Central memory CD8-positive, alpha-beta T cell (primary cell): Measurements from ENCODE around the gene CHMP4A.

Experiments
- ATAC-seq: fragments of 150-1000 bp; cut with Tn5 transposase; replicated peaks from 2 replicates; pipeline ENCODE4 v1.10.0; 2022; ENCODE audit warnings: mild to moderate bottlenecking, moderate FRiP score, moderate number of reproducible peaks; ENCODE audit not compliant: poor library complexity, severe bottlenecking; ENCODE audit errors: extremely low read depth
- DNase-seq, 2 donors: peaks; one replicate each; pipeline ENCODE4 v3.0.0; 2021; ENCODE audit warnings: low spot score in 2 of 2
- H3K27ac Mint-ChIP-seq: one replicate; pipeline ENCODE4 v1.8.0; 2022; ENCODE audit warnings: low read depth, mild to moderate bottlenecking, moderate library complexity, mixed read lengths
- H3K27me3 Mint-ChIP-seq: one replicate; pipeline ENCODE4 v1.8.0; 2022; ENCODE audit warnings: mixed read lengths
- H3K36me3 Mint-ChIP-seq: one replicate; pipeline ENCODE4 v1.8.0; 2022; ENCODE audit warnings: mild to moderate bottlenecking, moderate library complexity, mixed read lengths; ENCODE audit not compliant: insufficient read depth
- H3K4me1 Mint-ChIP-seq: one replicate; pipeline ENCODE4 v1.8.0; 2022; ENCODE audit warnings: mixed read lengths
- H3K4me3 Mint-ChIP-seq: one replicate; pipeline ENCODE4 v1.8.0; 2022; ENCODE audit warnings: mild to moderate bottlenecking, moderate library complexity, mixed read lengths
- H3K9me3 Mint-ChIP-seq: one replicate; pipeline ENCODE4 v1.8.0; 2022; ENCODE audit warnings: mixed read lengths

CHMP4A gene

DNA sequence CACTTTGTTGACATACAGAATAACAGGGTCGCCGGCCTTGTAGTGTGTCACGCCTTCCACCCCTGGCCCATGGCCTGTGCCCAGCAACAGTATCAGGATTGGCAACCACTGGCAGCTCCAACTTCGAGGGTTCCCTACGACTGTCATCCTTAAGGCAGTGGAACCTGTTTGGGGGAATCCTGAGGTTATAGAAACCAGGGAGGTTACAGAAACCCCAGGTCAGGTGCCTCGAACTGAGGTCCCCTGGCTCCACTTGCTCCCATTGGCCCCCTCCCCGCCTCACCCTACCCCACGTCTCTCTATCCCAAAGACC is 18.5 kb downstream of the CHMP4A start:
- Mint-ChIP-seq H3K27me3 (no peaks in the 10 kb centered on the region), H3K9me3 (no peaks in the 10 kb centered on the region), H3K4me3 (peak overlapping the region; percentile 89), H3K27ac (peak overlapping the region; percentile 98), H3K4me1 (peaks cover 57% of the 10 kb centered on the region), H3K36me3 (peaks cover 38% of the 10 kb centered on the region)
- DNase-seq (no peak), ATAC-seq (no peak)

DNA sequence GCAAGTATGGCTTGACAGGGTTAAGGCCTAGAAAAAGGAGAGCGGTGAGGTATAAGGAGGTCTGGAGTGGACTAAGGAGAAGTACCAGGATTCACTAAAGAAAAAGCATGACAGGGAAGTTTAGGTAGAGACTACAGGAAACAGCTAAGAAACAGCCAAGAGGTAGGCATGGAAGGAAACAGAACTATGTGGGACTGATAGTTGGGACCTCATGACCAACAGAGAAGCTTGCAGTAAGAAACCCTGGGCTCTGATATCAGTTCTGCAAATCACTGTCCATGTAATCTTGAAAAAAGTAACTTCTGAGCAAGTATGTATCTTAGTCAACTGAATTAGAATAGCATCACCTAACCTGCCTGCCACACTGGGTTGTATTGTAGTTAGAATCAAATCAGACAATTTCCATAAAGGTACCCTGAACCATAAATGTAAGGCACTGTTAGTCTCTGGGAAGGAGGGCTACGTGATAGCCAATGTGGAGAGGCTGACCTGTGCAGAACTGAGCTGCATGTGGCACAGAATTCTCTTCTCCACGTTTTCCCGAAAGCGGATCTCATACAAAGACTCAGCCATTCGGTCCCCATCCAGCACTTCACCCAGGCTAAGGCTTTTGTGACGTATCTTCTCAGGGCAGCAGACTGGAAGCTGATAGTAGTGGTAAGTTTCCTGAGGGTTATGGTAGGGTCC is 19.0 kb downstream of the CHMP4A start:
- H3K36me3 Mint-ChIP-seq = peaks cover 38% of the 10 kb centered on the region
- peak overlapping the region; percentile 98 for H3K27ac Mint-ChIP-seq
- no peaks in the 10 kb centered on the region for H3K9me3 Mint-ChIP-seq
- peak overlapping the region; percentile 89 for H3K4me3 Mint-ChIP-seq
- DNase-seq = no peak
- no peaks in the 10 kb centered on the region for H3K27me3 Mint-ChIP-seq
- peaks cover 54% of the 10 kb centered on the region for H3K4me1 Mint-ChIP-seq
- ATAC-seq = no peak

DNA sequence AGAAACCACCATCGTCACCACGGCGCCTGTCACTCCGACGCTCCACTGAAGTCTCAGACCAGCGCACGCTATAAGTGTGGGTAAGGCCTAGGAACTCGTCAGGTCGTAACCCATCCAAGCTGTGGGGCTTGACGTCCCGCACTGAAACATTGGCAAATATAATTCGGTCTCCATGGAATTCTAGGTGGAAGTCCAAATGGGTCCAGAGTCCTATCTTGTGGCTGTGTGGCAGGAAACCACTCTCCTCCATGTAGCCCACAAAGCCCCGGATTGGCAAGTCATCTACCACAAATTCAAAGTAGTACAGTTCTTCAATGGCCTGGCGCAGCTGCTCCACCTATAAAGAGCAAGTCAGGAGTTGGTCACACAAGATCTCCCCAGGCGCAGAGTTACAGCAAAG is 20.4 kb downstream of the CHMP4A start:
- no peaks in the 10 kb centered on the region for H3K27me3 Mint-ChIP-seq
- no peak overlapping the region for H3K4me3 Mint-ChIP-seq
- peak overlapping the region; percentile 79 for H3K27ac Mint-ChIP-seq
- H3K4me1 Mint-ChIP-seq = peaks cover 55% of the 10 kb centered on the region
- no peak for DNase-seq
- H3K36me3 Mint-ChIP-seq = peaks cover 40% of the 10 kb centered on the region
- ATAC-seq = no peak
- no peaks in the 10 kb centered on the region for H3K9me3 Mint-ChIP-seq

DNA sequence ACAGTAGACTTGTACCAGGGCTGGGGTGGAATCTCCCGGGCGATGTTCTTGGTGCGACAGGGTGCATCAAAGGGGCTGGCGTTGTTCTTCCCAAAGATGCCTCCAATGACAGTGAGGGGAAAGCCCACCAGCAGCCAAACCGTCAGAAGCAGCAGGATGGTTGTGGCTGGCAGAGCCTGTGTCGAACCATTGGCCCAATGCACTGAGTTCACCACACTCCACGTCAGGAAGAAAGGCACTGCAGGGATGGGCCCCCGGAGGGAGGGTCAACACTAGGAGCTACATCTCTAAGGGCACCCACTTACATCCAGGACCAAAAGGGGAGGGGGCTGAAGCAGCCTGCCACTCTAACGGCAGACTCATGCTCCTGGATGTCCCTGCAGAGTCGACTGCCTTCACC is 22.9 kb downstream of the CHMP4A start:
- H3K27me3 Mint-ChIP-seq = no peaks in the 10 kb centered on the region
- no peaks in the 10 kb centered on the region for H3K9me3 Mint-ChIP-seq
- no peak overlapping the region for H3K27ac Mint-ChIP-seq
- peaks cover 54% of the 10 kb centered on the region for H3K4me1 Mint-ChIP-seq
- ATAC-seq (no peak), DNase-seq (no peak)
- no peak overlapping the region for H3K4me3 Mint-ChIP-seq
- peaks cover 26% of the 10 kb centered on the region for H3K36me3 Mint-ChIP-seq

DNA sequence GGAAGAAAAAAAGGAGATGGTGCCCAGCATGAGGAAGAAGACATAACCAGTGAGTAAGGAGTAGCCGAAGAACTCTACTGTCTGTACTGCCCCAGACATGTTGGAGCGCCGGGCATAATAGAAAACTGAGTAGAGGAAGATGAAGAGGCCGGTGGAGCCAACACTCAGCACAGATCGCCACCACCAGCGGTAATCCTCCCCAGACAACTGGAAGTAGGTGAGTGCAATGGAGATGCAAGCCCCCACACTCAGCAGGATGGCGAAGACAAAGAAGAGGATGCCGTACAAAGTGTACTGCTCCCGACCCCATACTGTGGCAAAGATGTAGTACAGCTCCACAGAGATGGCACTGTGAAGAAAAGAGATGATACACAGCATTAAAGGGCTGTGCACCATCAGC is 23.8 kb downstream of the CHMP4A start:
- no peak for DNase-seq
- no peaks in the 10 kb centered on the region for H3K9me3 Mint-ChIP-seq
- peaks cover 16% of the 10 kb centered on the region for H3K36me3 Mint-ChIP-seq
- peak overlapping the region; percentile 90 for H3K27ac Mint-ChIP-seq
- no peak overlapping the region for H3K4me3 Mint-ChIP-seq
- H3K4me1 Mint-ChIP-seq = peaks cover 45% of the 10 kb centered on the region
- no peaks in the 10 kb centered on the region for H3K27me3 Mint-ChIP-seq
- ATAC-seq = no peak

DNA sequence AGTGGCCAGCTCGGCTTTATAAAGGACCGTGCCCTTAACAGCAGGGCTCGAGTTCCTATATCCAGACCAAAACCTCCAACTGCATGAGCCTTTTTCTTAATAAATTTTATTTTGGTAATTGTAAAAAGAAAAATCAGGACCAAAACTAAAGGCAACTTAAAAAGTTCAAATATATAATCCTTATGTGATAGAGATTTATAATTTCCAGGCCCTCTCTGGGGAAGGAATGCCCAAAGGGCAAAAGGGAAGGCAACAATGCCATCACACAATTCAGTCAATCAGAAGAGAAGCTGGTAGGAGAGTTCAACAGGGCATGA is 24.3 kb downstream of the CHMP4A start:
- Mint-ChIP-seq H3K4me1 (peaks cover 41% of the 10 kb centered on the region), H3K27me3 (no peaks in the 10 kb centered on the region), H3K36me3 (peaks cover 13% of the 10 kb centered on the region), H3K27ac (peak overlapping the region; percentile 90), H3K4me3 (peak overlapping the region; percentile 78), H3K9me3 (no peaks in the 10 kb centered on the region)
- ATAC-seq (no peak), DNase-seq (no peak)

DNA sequence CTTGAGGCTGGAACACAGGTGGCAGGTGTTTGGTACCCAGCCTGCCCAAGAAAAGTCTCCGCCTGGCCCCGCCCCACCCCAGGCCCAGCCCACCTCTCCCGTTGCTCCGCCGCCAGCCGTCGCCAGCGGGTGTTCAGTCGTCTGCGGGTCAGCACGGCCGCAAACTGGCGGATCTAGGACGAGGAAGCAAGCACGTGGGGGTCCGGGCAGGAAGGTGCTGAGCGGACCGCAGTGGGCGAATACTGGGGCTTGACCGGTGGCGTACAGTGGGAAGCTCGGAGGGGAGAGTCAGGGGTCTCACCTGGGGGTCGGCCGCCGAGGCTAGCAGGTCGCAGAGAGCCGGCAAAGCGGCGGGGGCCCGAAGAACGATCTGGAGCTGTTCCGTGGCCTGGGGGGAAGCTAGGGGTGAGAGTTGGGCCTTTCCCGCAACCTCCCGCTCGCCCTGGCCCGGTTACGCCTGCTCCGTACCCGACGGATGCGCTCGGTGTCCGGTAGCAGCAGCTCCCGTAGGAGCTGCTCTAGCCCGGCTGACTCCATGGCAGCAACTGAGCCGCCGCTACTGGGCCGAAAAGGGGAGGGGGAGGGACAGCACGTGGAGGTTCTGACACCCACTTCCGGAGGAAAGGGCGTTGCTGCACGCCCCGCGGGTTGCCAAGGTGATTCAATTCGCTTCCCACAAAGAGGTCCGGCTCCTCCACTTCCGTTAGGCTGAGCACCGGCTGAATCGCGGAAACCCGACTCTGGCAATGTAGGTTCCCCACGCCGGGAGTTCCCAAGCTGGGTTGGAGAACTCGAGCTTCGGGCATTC is 24.8 kb downstream of the CHMP4A start, which contains the start of gene IPO4:
Gene IPO4 (minus strand): TSS at position 566 of the 808 bp plus-strand sequence. CDS start 29 bp downstream, at position 537.
- Mint-ChIP-seq H3K9me3 (no peaks in the 10 kb centered on the region), H3K27me3 (no peaks in the 10 kb centered on the region), H3K4me1 (peaks cover 38% of the 10 kb centered on the region), H3K4me3 (peak within 1 kb of the TSS; percentile 78), H3K36me3 (peaks cover 13% of the 10 kb centered on the region), H3K27ac (peak within 1 kb of the TSS; percentile 90)
- DNase-seq (peak; percentile 81 to 93), ATAC-seq (peak; percentile 95)

DNA sequence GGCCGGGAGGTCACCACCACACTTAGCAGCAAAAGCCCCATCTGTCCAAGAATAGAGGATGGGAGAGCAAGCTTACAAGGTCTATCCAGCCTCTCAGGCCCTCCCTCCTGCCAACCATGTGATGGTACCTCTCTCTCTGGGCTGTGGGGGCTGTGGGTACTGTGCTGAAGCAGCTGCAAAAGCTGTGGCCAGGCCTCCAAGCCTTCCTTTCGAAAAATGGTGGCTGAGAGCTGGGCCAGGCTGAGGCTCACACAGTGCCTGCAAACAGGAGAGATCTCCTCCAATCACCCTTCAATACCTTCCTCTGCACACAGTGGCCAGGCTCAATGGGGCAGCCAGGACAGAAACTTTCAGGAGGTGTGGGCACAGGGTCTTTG is 25.8 kb downstream of the CHMP4A start:
- Mint-ChIP-seq H3K36me3 (peaks cover 16% of the 10 kb centered on the region), H3K4me1 (peaks cover 36% of the 10 kb centered on the region)

DNA sequence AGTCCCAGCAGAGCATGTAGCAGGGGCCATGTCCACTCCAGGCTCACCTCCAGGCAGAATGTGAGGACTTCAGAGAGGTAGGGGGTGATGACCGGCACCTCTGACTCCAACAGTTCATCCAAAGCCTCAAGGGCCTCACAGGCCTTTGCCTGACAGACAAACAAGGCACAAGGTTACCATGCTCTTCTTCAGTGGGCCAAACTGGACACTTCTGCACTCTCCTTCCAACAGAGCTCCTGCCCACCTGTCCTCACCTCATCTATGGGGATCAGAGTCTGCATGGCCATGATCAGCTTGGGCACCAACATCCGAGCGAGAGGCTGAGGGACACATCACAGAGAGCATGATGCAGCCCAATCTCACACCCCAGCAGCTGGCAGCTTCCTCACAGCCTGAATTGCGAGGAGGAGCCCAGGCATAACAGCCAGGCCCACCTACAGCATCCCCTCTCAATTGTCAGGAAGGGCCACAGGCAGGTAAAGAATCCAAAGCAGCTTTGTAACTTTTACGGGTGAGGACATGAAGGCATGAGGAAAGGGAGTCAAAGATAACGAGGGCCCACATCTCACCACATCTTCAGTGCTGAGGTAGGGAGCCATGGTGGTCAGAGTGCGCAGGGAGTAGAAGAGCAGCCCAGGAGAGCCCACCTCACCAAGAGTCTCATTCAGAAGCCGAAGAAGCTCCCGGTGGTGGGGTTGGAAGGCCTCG is 26.3 kb downstream of the CHMP4A start:
- ATAC-seq = no peak
- Mint-ChIP-seq H3K27ac (peak overlapping the region; percentile 90), H3K4me1 (peaks cover 33% of the 10 kb centered on the region), H3K9me3 (no peaks in the 10 kb centered on the region), H3K27me3 (no peaks in the 10 kb centered on the region), H3K4me3 (peak overlapping the region; percentile 78), H3K36me3 (peaks cover 14% of the 10 kb centered on the region)
- no peak for DNase-seq

More for the DNA sequence above, 25.8 kb downstream of the CHMP4A start:
- Mint-ChIP-seq H3K4me3 (peak overlapping the region; percentile 78), H3K27me3 (no peaks in the 10 kb centered on the region), H3K27ac (peak overlapping the region; percentile 90), H3K9me3 (no peaks in the 10 kb centered on the region)
- no peak for DNase-seq
- ATAC-seq = no peak

DNA sequence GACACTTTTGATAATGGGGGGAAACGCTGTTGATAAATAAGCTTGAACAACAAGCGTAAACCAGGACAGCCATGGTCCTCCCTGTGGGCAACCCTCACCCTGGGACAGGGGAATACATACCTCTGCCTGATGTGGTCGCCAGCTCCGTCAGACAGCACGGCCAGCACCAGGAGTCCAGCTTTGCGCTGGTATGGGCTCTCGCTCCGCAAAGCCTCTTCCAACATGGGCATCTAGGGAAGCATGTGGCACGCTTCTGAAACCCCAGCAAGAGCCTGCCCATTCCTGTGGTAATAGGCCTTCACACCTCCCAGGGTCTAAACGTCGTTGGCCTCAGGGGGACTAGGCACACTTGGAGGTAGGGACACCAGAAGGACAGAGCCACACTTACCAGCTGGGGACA is 27.5 kb downstream of the CHMP4A start:
- no peak for ATAC-seq
- H3K27ac Mint-ChIP-seq = no peak overlapping the region
- peaks cover 29% of the 10 kb centered on the region for H3K4me1 Mint-ChIP-seq
- H3K4me3 Mint-ChIP-seq = no peak overlapping the region
- DNase-seq = no peak
- H3K27me3 Mint-ChIP-seq = no peaks in the 10 kb centered on the region
- peaks cover 14% of the 10 kb centered on the region for H3K36me3 Mint-ChIP-seq
- H3K9me3 Mint-ChIP-seq = no peaks in the 10 kb centered on the region

DNA sequence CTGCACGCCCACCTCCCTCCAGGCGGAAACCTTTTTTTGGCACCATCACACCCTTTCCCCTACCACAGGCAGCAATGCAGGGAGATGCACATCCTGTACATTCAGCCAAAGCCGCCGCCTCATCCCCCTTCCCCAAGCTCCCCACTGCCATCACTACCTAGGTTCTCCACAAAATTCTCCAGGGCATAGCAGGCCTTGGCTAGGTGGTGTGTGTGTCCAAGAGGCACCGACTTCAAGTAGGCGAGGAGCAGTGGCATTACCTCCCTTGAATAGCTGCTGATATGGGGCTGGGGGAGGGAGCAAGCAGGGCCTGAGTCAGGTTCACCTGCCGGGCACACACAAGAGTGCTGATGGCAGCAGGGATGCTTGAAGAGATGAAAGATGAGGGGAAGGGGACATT is 28.3 kb downstream of the CHMP4A start:
- ATAC-seq (no peak), DNase-seq (no peak)
- H3K27ac Mint-ChIP-seq = peak overlapping the region; percentile 38
- no peaks in the 10 kb centered on the region for H3K27me3 Mint-ChIP-seq
- H3K9me3 Mint-ChIP-seq = no peaks in the 10 kb centered on the region
- H3K4me1 Mint-ChIP-seq = peaks cover 29% of the 10 kb centered on the region
- H3K36me3 Mint-ChIP-seq = peaks cover 17% of the 10 kb centered on the region
- H3K4me3 Mint-ChIP-seq = no peak overlapping the region

DNA sequence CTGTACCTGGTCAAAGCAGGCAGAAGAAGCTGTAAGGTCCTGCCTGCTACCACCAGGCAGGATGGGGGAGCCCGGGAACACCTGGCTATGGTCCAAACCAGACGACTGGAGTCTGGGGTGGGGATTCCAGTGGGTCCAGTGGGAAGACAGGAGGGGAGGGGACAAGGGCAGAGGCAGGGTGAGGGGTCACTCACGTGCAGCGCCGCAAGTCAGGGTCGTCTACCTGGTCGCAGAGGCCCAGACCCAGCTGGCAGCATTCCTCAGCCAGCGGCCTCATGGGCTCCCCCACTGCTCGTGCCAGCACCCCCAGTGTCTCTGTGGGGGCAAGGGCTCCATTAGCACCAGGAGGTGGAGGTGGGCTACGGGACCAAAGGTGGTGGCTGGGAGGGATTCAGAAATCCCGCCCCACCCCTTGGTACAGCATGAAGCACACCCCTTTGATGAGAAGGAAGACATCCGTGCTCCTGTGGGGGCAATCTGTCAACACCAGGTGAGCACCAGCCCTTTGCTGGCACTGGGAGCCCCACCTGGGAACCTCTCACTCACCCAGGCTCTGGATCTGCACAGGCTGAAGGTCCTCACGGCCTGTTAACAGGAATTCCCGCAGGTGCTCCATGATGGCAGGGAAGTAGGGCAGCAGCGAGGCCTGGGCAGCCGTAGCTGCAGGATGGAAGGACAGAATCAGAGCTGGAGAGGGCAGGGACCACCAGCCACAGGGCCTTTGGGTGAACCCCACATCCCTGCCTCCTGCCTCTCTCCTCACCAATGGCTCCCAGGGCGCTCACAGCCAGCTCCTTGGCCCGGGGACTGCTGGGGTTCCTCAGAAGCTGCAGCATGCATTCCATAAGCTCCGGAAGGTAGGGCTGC is 29.0 kb downstream of the CHMP4A start:
- peaks cover 20% of the 10 kb centered on the region for H3K36me3 Mint-ChIP-seq
- ATAC-seq (no peak), DNase-seq (no peak)
- H3K4me1 Mint-ChIP-seq = peaks cover 27% of the 10 kb centered on the region
- no peaks in the 10 kb centered on the region for H3K9me3 Mint-ChIP-seq
- no peaks in the 10 kb centered on the region for H3K27me3 Mint-ChIP-seq
- H3K4me3 Mint-ChIP-seq = no peak overlapping the region
- peak overlapping the region; percentile 38 for H3K27ac Mint-ChIP-seq
